Measurements from ENCODE around the gene ZNF274.

DNA sequence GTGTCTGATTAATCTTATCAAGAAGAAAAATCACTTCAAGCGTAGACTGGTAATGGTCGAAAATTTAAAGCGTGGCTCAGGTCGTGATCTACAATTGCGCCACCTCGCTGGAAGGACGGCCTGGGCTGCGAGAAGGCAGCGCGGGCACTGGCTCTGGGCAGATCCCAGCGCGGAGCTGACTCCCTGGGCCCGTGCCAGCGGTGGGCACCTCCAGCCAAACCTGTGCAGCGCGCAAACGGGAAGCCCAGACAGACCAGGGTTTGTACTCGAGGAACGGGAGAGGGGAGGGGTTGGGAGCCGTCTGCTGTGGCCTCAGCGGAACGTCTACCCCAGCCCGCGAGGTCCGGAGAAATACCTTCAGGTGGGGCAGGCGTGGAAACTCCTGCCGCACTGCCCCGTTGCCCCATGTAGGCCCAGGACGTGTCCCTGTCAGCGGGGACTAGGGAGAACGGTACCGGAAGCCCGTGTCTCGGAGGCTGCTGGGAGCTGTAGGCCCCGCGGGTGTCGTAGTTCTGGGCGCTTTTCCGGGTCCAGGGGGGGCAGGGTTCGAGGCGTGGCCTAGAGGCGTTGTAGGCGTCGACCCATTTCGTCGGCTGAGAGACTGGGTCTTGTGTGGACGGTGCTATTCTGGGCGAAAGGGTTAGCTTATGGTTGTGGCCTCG is 21.1 kb downstream of the ZNF274 start:
- TF ChIP-seq, protein P1, sequence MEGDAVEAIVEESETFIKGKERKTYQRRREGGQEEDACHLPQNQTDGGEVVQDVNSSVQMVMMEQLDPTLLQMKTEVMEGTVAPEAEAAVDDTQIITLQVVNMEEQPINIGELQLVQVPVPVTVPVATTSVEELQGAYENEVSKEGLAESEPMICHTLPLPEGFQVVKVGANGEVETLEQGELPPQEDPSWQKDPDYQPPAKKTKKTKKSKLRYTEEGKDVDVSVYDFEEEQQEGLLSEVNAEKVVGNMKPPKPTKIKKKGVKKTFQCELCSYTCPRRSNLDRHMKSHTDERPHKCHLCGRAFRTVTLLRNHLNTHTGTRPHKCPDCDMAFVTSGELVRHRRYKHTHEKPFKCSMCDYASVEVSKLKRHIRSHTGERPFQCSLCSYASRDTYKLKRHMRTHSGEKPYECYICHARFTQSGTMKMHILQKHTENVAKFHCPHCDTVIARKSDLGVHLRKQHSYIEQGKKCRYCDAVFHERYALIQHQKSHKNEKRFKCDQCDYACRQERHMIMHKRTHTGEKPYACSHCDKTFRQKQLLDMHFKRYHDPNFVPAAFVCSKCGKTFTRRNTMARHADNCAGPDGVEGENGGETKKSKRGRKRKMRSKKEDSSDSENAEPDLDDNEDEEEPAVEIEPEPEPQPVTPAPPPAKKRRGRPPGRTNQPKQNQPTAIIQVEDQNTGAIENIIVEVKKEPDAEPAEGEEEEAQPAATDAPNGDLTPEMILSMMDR (conservative IDR thresholded peaks at IDR 0.05; ENCODE audit: low read depth, low read length) = no peak
- TF ChIP-seq EZH2phosphoT487 (IDR thresholded peaks at IDR 0.05; ENCODE audit: borderline replicate concordance, low read length) (no peak), EZH2 (IDR thresholded peaks at IDR 0.05; ENCODE audit: low read length, unreplicated experiment) (no peak)

Data from PC-3 (cell line).